Ascending aorta (tissue), 2 donors: ENCODE results near the gene ACOT11. TPM values are rescaled to one million over a fixed set of nuclear protein-coding genes. Genes with fewer than 3 reads are reported as not detected.
A peak's percentile ranks its signal among the peaks of the same experiment; 100 is the strongest.
"Not testable (repeated sequence)": the region's sequence is repeated elsewhere in the genome, so short reads cannot be mapped to it uniquely, and the experiment has no call there.

Source experiments
- DNase-seq, 2 donors: peaks; one replicate each; pipeline ENCODE4 v3.0.0-alpha.2; 2019; ENCODE audit warnings: low spot score in 2 of 2
- H3K27ac ChIP-seq, 2 donors: fragments of 200-600 bp; sonication (generic); one replicate each; pipeline ENCODE4 v1.5.1; 2016 to 2017; ENCODE audit warnings: mild to moderate bottlenecking in 1 of 2
- H3K27me3 ChIP-seq: fragments of 200-600 bp; sonication (generic); one replicate; pipeline ENCODE4 v1.5.1; 2017
- H3K36me3 ChIP-seq, 2 donors: fragments of 200-600 bp; sonication (generic); one replicate each; pipeline ENCODE4 v1.5.1; 2016
- H3K4me1 ChIP-seq, 2 donors: fragments of 200-600 bp; sonication (generic); one replicate each; pipeline ENCODE4 v1.5.1; 2016 to 2017; ENCODE audit warnings: mild to moderate bottlenecking in 1 of 2
- H3K4me3 ChIP-seq, 2 donors: fragments of 200-600 bp; sonication (generic); one replicate each; pipeline ENCODE4 v1.5.1; 2016 to 2017; ENCODE audit warnings: mild to moderate bottlenecking in 1 of 2
- H3K9me3 ChIP-seq, 2 donors: fragments of 200-600 bp; sonication (generic); one replicate each; pipeline ENCODE4 v1.5.1; 2016
- CTCF ChIP-seq, 3 experiments: fragments of 200-600 bp in 2 of 3; fragments of 450-650 bp in 1 of 3; sonication (generic) in 2 of 3; IDR thresholded peaks; one replicate each; pipeline ENCODE4 v1.5.1; 2016 to 2019; ENCODE audit warnings: antibody characterized with exemption in 3 of 3, mild to moderate bottlenecking in 1 of 3, moderate library complexity in 1 of 3
- intact Hi-C: fragments of 100-400 bp; cut with DNase I; formaldehyde crosslinking; loops from one replicate; pipeline ENCODE4 v1.15.1; 2023
- total RNA-seq: library from RNA; depleted of rRNA; stranded (reverse); fragments of >200 nt; gene quantifications from one replicate; pipeline ENCODE4 v1.1.0, GENCODE V29; 2016

Gene ACOT11
- total RNA-seq, 1 donor from 2014 or later = 30.4 TPM

GRCh38 chr1:54528613-54529012, 19.4 kb upstream of the ACOT11 start:
- peak in 1 of 2 donors; percentile 12 for DNase-seq
- Histone ChIP-seq H3K36me3 (no peaks in the 10 kb centered on the region), H3K4me1 (no peaks in the 10 kb centered on the region), H3K4me3 (no peak overlapping the region), H3K27me3 (no peaks in the 10 kb centered on the region), H3K9me3 (no peaks in the 10 kb centered on the region), H3K27ac (no peak overlapping the region)
- TF ChIP-seq CTCF (IDR thresholded peaks at IDR 0.05) = no peak
- intact Hi-C loops = no loop called here

GRCh38 chr1:54532033-54532432, 16.0 kb upstream of the ACOT11 start:
- intact Hi-C loops = no loop called here
- no peak for DNase-seq
- Histone ChIP-seq H3K4me1 (no peaks in the 10 kb centered on the region), H3K27me3 (no peaks in the 10 kb centered on the region), H3K9me3 (no peaks in the 10 kb centered on the region), H3K27ac (no peak overlapping the region), H3K36me3 (no peaks in the 10 kb centered on the region), H3K4me3 (no peak overlapping the region)
- TF ChIP-seq CTCF (IDR thresholded peaks at IDR 0.05) = no peak

GRCh38 chr1:54536656-54537055, 11.4 kb upstream of the ACOT11 start:
- H3K9me3 ChIP-seq, H3K4me3 ChIP-seq, H3K36me3 ChIP-seq, H3K4me1 ChIP-seq, H3K27ac ChIP-seq, H3K27me3 ChIP-seq, DNase-seq, intact Hi-C loops: not testable (repeated sequence)

- TF ChIP-seq CTCF (IDR thresholded peaks at IDR 0.05) = no peak
- Histone ChIP-seq H3K27ac (no peak overlapping the region), H3K36me3 (no peaks in the 10 kb centered on the region), H3K4me3 (no peak overlapping the region), H3K9me3 (no peaks in the 10 kb centered on the region), H3K4me1 (peaks cover 0 to 9% of the 10 kb centered on the region in 2 donors), H3K27me3 (no peaks in the 10 kb centered on the region)
- no peak for DNase-seq
- intact Hi-C loops = no loop called here
Observed at GRCh38 chr1:54537611-54538010, 10.4 kb upstream of the ACOT11 start.

DNA sequence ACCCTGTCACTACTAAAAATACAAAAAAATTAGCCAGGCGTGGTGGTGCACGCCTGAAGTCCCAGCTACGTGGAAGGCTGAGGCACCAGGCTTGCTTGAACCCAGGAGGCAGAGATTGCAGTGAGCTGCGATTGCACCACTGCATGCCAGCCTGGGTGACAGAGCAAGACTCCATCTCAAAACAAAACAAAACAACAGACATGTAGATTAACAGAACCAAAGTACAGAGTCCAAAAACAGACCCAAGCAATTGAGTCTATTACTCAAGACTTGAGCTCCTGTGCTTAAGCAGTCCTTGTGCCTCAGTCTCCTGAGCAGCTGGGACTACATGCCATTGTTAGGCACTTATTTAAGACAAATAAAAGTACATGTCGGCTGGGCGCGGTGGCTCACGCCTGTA, 9.5 kb upstream of the ACOT11 start:
- no peak for TF ChIP-seq CTCF (IDR thresholded peaks at IDR 0.05)
- peak in 1 of 2 donors; percentile 37 for DNase-seq
- H3K36me3 ChIP-seq = no peaks in the 10 kb centered on the region
- intact Hi-C loops = no loop called here
- no peak overlapping the region for H3K27ac ChIP-seq
- no peak overlapping the region for H3K4me3 ChIP-seq
- no peaks in the 10 kb centered on the region for H3K27me3 ChIP-seq
- H3K9me3 ChIP-seq = no peaks in the 10 kb centered on the region
- peaks cover 0 to 12% of the 10 kb centered on the region in 2 donors for H3K4me1 ChIP-seq

- no peak for TF ChIP-seq CTCF (IDR thresholded peaks at IDR 0.05)
- DNase-seq = peak in 1 of 2 donors; percentile 47
- H3K4me3 ChIP-seq = no peak overlapping the region
- intact Hi-C loops = loop anchor here (5.0 kb wide), 2 partner anchors 107 to 593 kb away; partner anchors contain the start of genes IFT25 and LRRC42
- H3K9me3 ChIP-seq = no peaks in the 10 kb centered on the region
- no peak overlapping the region for H3K27ac ChIP-seq
- H3K36me3 ChIP-seq = no peaks in the 10 kb centered on the region
- no peaks in the 10 kb centered on the region for H3K27me3 ChIP-seq
- peaks cover 0 to 12% of the 10 kb centered on the region in 2 donors for H3K4me1 ChIP-seq
Observed at GRCh38 chr1:54540582-54541295, 7.3 kb upstream of the ACOT11 start.
